ENCODE results near the gene LRG1.
"Not testable (repeated sequence)": the region's sequence is repeated elsewhere in the genome, so short reads cannot be mapped to it uniquely, and the experiment has no call there.

The LRG1 gene

GRCh38 chr19:4547303-4548237 lies 7.7 kb upstream of the LRG1 start:
- Mint-ChIP-seq H3K4me1 (ENCODE audit: low read depth) (no peaks in the 10 kb centered on the region), H3K4me3 (no peak overlapping the region), H3K27ac (no peak overlapping the region), H3K36me3 (ENCODE audit: low read depth) (no peaks in the 10 kb centered on the region), H3K9me3 (no peaks in the 10 kb centered on the region), H3K27me3 (no peaks in the 10 kb centered on the region)

GRCh38 chr19:4543842-4544647 lies 4.2 kb upstream of the LRG1 start:
- H3K4me1 Mint-ChIP-seq (ENCODE audit: low read depth) = peaks cover 13% of the 10 kb centered on the region
- no peak overlapping the region for H3K4me3 Mint-ChIP-seq
- peaks cover 3% of the 10 kb centered on the region for H3K9me3 Mint-ChIP-seq

GRCh38 chr19:4542896-4543841 lies 3.3 kb upstream of the LRG1 start:
- H3K36me3 Mint-ChIP-seq (ENCODE audit: low read depth) = no peaks in the 10 kb centered on the region
- H3K4me1 Mint-ChIP-seq (ENCODE audit: low read depth) = peaks cover 13% of the 10 kb centered on the region
- H3K27ac Mint-ChIP-seq = no peak overlapping the region
- H3K27me3 Mint-ChIP-seq = peaks cover 3% of the 10 kb centered on the region
- H3K9me3 Mint-ChIP-seq = peaks cover 3% of the 10 kb centered on the region
- H3K4me3 Mint-ChIP-seq = no peak overlapping the region

More at GRCh38 chr19:4543842-4544647, 4.2 kb upstream of the LRG1 start:
- Mint-ChIP-seq H3K36me3 (ENCODE audit: low read depth) (no peaks in the 10 kb centered on the region), H3K27ac (no peak overlapping the region), H3K27me3 (peaks cover 3% of the 10 kb centered on the region)

- H3K27ac Mint-ChIP-seq; H3K4me3 Mint-ChIP-seq; H3K36me3 Mint-ChIP-seq (ENCODE audit: low read depth); H3K27me3 Mint-ChIP-seq; H3K9me3 Mint-ChIP-seq: not testable (repeated sequence)
- H3K4me1 Mint-ChIP-seq (ENCODE audit: low read depth) = peaks cover 13% of the 10 kb centered on the region
These were observed 1.9 kb upstream of the LRG1 start for GRCh38 chr19:4541806-4542145.

GRCh38 chr19:4541114-4541805 lies 1.4 kb upstream of the LRG1 start:
- H3K4me3 Mint-ChIP-seq = no peak overlapping the region
- H3K9me3 Mint-ChIP-seq = peaks cover 3% of the 10 kb centered on the region
- H3K27me3 Mint-ChIP-seq = peaks cover 3% of the 10 kb centered on the region
- peaks cover 13% of the 10 kb centered on the region for H3K4me1 Mint-ChIP-seq (ENCODE audit: low read depth)
- no peak overlapping the region for H3K27ac Mint-ChIP-seq
- H3K36me3 Mint-ChIP-seq (ENCODE audit: low read depth) = no peaks in the 10 kb centered on the region

GRCh38 chr19:4539169-4539692 lies 605 bp downstream of the LRG1 start:
- Mint-ChIP-seq H3K27ac (no peak overlapping the region), H3K27me3 (peaks cover 8% of the 10 kb centered on the region), H3K9me3 (peaks cover 3% of the 10 kb centered on the region), H3K36me3 (ENCODE audit: low read depth) (no peaks in the 10 kb centered on the region), H3K4me3 (no peak overlapping the region), H3K4me1 (ENCODE audit: low read depth) (peaks cover 13% of the 10 kb centered on the region)

- Mint-ChIP-seq H3K4me1 (ENCODE audit: low read depth) (peaks cover 13% of the 10 kb centered on the region), H3K27me3 (peaks cover 8% of the 10 kb centered on the region), H3K36me3 (ENCODE audit: low read depth) (no peaks in the 10 kb centered on the region), H3K27ac (no peak overlapping the region), H3K9me3 (peaks cover 3% of the 10 kb centered on the region), H3K4me3 (no peak overlapping the region)
These were observed 1.3 kb downstream of the LRG1 start for GRCh38 chr19:4538601-4538954.

- H3K36me3 Mint-ChIP-seq (ENCODE audit: low read depth) = no peaks in the 10 kb centered on the region
- H3K27me3 Mint-ChIP-seq = peaks cover 12% of the 10 kb centered on the region
- no peak overlapping the region for H3K27ac Mint-ChIP-seq
- peaks cover 13% of the 10 kb centered on the region for H3K4me1 Mint-ChIP-seq (ENCODE audit: low read depth)
- peaks cover 3% of the 10 kb centered on the region for H3K9me3 Mint-ChIP-seq
- H3K4me3 Mint-ChIP-seq = no peak overlapping the region
These were observed 1.8 kb downstream of the LRG1 start for GRCh38 chr19:4537953-4538600.

- peaks cover 3% of the 10 kb centered on the region for H3K9me3 Mint-ChIP-seq
- H3K4me1 Mint-ChIP-seq (ENCODE audit: low read depth) = peaks cover 13% of the 10 kb centered on the region
- no peak overlapping the region for H3K27ac Mint-ChIP-seq
- no peak overlapping the region for H3K4me3 Mint-ChIP-seq
- peaks cover 12% of the 10 kb centered on the region for H3K27me3 Mint-ChIP-seq
- H3K36me3 Mint-ChIP-seq (ENCODE audit: low read depth) = no peaks in the 10 kb centered on the region
These were observed 3.0 kb downstream of the LRG1 start for GRCh38 chr19:4536798-4537197.

GRCh38 chr19:4534836-4535658 lies 4.8 kb downstream of the LRG1 start, which contains the start of gene PLIN5:
TSS of gene PLIN5 (minus strand) at chr19:4535224. CDS start at chr19:4534074, 1,150 bp downstream.
- no peak within 1 kb of the TSS for H3K27ac Mint-ChIP-seq
- no peaks in the 10 kb centered on the region for H3K36me3 Mint-ChIP-seq (ENCODE audit: low read depth)
- H3K4me3 Mint-ChIP-seq = no peak within 1 kb of the TSS

GRCh38 chr19:4533835-4534424 lies 5.9 kb downstream of the LRG1 start:
- no peaks in the 10 kb centered on the region for H3K36me3 Mint-ChIP-seq (ENCODE audit: low read depth)

More at GRCh38 chr19:4534836-4535658, 4.8 kb downstream of the LRG1 start, which contains the start of gene PLIN5:
- H3K27me3 Mint-ChIP-seq = peaks cover 9% of the 10 kb centered on the region
- peaks cover 6% of the 10 kb centered on the region for H3K4me1 Mint-ChIP-seq (ENCODE audit: low read depth)
- H3K9me3 Mint-ChIP-seq = no peaks in the 10 kb centered on the region

GRCh38 chr19:4533334-4533733 lies 6.5 kb downstream of the LRG1 start:
- no peak overlapping the region for H3K27ac Mint-ChIP-seq

More at GRCh38 chr19:4533835-4534424, 5.9 kb downstream of the LRG1 start:
- Mint-ChIP-seq H3K27me3 (peaks cover 9% of the 10 kb centered on the region), H3K4me3 (no peak overlapping the region), H3K4me1 (ENCODE audit: low read depth) (no peaks in the 10 kb centered on the region), H3K27ac (no peak overlapping the region), H3K9me3 (no peaks in the 10 kb centered on the region)

More at GRCh38 chr19:4533334-4533733, 6.5 kb downstream of the LRG1 start:
- Mint-ChIP-seq H3K36me3 (ENCODE audit: low read depth) (no peaks in the 10 kb centered on the region), H3K4me3 (no peak overlapping the region), H3K9me3 (no peaks in the 10 kb centered on the region), H3K27me3 (peaks cover 9% of the 10 kb centered on the region), H3K4me1 (ENCODE audit: low read depth) (no peaks in the 10 kb centered on the region)
